ENCODE data around the gene CRACR2B.

The CRACR2B gene

GRCh38 chr11:827146-827896, 398 bp upstream of the CRACR2B start:
- DNase-seq (ENCODE audit: low spot score) = no peak

DNA sequence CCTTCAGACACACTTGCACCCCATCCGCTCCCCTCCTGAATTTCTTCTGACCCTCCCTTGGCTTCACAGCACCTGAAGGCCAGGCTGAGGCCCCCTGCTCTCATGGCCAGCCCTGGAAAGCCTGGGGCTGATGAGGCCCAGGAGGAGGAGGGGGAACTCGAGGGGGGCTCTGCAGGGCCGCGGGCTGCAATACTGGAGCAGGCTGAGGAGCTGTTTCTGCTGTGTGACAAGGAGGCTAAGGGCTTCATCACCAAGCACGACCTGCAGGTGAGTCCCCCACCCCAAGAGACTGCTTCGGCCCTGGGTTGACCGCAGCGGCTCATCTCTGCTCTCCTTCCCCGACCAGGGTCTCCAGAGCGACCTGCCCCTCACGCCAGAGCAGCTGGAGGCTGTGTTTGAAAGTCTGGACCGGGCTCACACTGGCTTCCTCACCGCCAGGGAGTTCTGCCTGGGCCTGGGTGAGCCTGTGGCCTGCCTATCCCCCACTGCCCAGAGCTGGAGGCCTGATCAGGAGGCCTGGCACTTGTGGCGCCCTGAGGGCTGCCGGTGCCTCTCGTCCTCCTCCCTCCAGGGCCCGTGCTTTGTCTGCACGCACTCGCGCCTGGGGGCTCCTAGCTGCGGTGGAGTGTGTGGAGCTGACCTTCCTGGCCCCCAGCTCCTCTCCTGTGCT, 922 bp downstream of the CRACR2B start:
- no peak for DNase-seq (ENCODE audit: low spot score)

GRCh38 chr11:829176-829846, 1.6 kb downstream of the CRACR2B start:
- DNase-seq (ENCODE audit: low spot score) = no peak

- no peak for DNase-seq (ENCODE audit: low spot score)
Measured at GRCh38 chr11:829847-830294, 2.2 kb downstream of the CRACR2B start.

- DNase-seq (ENCODE audit: low spot score) = peak; percentile 35
Measured at GRCh38 chr11:830295-831117, 2.8 kb downstream of the CRACR2B start.

GRCh38 chr11:831118-831864, 3.6 kb downstream of the CRACR2B start:
- no peak for DNase-seq (ENCODE audit: low spot score)

DNA sequence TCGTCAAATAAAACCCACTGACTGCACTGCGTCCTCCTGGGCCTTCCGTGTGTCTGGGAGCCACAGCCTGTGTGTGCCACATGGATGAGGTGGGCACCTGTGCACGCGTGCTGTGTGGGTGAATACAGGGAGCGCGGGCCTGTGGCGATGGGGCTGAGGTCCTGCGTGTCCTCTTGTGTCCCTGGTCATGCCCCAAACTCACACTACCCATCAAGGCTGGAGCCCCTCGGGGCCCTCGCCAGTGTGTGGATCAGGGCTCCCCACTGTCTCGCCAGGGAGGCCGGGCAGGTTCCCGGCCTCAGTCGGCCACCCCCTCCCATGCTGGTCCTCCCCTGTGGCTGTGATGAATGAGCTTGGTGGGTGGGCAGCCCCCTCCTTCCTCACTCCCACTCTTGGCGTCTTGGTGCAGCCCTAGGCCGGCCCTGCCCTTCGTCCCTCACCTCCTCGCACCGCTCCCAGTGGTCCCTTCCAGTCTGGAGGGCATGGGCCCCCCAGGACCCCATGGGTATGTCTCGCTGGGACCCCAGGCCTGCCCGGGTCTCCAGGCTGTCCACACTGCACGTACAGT, 4.3 kb downstream of the CRACR2B start:
- DNase-seq (ENCODE audit: low spot score) = no peak

DNA sequence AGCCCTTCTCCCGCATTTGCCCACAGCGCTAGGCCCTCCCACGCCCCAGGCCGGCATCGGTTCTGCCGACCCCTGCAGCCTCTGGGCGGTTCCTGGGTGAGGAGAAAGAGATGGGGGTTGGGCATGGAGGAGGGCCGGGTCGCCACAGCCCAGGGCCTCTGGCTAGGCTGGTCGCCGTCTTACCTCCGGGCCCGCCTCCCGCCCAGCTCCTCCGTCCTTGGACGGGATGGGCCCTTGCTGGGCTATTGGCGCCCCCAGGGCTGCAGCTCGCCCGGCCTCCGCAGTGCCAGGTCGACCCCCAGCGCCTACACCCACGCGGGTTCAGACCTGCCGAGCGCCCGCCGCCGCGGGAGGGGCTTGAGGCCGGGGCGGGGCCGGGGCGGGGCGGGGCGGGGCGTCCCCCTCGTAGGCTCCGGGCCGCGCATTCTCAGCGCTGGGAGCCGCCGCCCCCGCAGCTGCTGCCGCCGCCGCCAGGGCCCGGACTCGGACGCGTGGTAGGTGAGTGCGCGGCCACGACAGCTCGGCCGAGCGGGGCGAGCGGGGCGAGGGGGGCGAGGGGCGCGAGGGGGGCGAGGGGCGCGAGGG, 4.9 kb downstream of the CRACR2B start, which contains the start of gene CD151:
TSS of gene CD151 (plus strand) at position 424 of the 585 bp plus-strand sequence. CDS start 3,118 bp downstream, outside the sequence.
- peak; percentile 50 for DNase-seq (ENCODE audit: low spot score)

DNA sequence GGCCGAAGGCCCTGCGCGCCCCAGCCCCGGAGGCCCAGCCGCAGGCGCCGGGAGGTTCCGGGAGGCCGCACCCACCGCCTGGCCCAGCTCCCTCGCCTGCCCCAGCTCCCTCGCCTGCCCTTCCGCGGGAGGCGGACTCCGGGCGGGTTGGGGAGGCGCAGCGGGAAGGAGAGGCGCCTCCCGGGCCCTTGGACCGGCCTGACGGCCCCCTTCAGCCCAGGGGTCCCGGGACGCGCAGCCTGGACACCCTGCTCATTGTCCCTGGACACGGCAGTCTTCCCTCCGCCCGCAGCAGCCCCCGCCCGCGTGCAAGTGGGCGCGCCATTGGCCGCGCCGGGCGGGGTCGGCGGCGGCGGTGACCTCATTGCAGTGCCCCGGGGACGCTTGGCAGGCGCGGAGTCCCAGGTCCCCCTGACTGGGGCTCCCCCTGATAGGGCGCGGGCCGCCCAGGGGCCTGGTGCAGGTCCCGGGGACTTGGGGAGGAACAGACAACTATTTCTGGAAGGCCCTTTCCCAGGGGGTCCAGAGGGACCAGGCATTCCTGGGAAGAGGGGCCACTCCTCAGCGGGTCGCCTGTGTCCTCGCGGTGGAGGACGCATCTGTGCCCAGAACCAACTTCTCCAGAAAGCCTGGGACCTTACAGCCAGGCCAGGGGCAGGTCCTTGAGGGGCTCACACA, 5.5 kb downstream of the CRACR2B start:
- DNase-seq (ENCODE audit: low spot score) = no peak

- no peak for DNase-seq (ENCODE audit: low spot score)
Measured at GRCh38 chr11:833849-834311, 6.2 kb downstream of the CRACR2B start.

- DNase-seq (ENCODE audit: low spot score) = no peak
Measured at GRCh38 chr11:834371-835316, 6.9 kb downstream of the CRACR2B start.

GRCh38 chr11:836274-836673, 8.6 kb downstream of the CRACR2B start:
- no peak for DNase-seq (ENCODE audit: low spot score)

DNA sequence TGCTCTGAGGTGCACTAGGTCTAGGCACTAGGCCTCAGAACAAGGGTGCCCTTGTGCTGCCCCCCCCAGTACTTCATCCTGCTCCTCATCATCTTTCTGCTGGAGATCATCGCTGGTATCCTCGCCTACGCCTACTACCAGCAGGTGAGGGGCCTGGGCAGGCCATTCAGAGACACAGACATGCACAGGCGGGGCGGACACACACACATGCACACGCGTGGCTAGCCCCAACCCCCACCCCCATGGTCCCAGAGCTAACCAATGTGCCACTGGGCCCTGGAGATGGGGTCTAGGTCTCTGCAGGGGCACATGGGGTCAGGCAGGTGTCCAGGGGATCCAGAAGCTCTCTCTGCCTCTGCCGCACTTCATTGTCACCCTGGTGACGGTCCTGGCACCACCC, 9.0 kb downstream of the CRACR2B start:
- no peak for DNase-seq (ENCODE audit: low spot score)

DNA sequence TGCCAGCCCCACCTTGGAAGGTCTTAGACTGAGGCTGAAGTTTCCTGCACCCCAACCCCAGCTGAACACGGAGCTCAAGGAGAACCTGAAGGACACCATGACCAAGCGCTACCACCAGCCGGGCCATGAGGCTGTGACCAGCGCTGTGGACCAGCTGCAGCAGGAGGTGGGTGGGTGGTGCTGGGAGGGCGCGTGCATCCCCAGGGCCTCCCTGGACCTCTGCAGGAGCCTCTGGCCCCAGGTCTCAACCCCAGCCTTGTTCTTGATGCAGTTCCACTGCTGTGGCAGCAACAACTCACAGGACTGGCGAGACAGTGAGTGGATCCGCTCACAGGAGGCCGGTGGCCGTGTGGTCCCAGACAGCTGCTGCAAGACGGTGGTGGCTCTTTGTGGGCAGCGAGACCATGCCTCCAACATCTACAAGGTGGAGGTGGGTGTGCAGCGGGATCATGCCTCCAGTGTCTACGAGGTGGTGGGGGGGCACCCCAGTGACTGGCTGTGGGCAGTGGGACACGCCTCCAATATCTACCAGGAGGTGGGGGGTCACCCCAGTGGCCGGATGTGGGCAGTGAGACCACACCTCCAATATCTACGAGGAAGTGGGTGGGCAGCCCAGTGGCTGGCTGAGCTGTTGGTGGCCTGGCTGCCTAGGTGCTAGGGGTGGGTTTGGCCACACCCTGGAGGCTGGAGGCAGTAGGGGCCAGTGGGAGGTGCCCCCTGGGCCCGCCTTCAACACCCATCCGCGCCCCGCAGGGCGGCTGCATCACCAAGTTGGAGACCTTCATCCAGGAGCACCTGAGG, 9.7 kb downstream of the CRACR2B start:
- no peak for DNase-seq (ENCODE audit: low spot score)

DNA sequence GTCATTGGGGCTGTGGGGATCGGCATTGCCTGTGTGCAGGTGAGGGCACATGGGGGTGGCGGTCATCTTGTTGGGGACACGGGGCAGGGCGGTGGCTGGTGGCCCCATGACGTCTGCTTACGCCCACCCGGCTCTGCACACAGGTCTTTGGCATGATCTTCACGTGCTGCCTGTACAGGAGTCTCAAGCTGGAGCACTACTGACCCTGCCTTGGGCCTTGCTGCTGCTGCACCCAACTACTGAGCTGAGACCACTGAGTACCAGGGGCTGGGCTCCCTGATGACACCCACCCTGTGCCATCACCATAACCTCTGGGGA, 10.2 kb downstream of the CRACR2B start:
- no peak for DNase-seq (ENCODE audit: low spot score)

DNA sequence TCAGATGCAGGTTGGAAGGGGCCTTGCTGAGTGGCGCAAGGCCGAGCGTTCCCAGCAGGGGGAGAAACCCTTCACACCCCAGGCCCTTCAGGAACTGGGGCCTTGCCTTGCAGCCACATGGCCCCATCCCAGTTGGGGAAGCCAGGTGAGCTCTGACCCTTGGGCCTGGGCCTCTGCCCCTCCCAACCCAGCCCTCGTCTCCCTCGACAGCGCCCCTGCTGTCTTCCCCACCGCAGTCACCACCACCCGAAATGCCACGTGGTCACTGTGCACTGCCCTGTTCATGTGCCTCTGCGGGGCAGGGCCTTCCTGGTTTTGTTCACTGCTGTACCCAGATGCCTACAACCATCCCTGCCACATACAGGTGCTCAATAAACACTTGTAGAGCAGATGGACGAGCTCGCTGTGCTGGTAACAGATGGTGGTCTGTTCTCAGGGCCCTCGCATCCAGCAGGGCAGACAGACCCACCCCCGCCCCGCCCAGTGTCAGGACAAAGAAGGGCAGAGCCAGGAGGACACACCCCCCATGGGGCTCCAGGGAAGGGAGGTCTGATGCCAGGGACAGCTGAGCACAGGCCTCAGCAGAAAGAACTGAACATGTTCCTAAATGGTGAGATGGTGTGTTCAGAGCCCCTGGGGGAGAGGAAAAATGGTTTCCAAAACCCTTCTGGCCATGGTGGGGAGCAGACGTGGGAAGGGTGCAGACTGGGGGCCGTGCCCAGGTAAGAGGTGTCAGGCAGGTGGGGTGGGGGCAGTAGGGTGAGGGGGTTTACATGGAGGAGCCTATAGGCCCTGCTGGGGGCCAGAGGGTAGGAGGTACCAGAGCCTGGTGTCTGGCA, 10.9 kb downstream of the CRACR2B start:
- no peak for DNase-seq (ENCODE audit: low spot score)

DNA sequence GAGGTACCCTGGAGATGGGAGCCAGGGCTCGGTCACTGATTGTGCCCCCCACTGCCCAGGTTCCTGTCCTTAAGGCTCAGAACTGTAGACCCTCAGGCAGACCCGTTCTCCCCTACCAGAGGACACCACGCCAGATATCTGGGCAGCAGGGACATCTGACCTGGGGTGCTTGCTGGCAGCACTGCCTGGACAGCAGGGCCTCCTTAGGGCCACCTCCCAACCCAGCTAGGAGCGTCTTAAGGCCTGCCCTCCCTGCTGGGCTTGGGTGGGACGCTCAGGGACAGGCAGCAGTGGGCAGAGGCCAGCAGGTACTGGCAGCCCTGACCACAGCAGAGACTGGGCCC, 11.5 kb downstream of the CRACR2B start:
- DNase-seq (ENCODE audit: low spot score) = no peak

All from CD4-positive, alpha-beta T cell treated with Interleukin-6 at 100 ng/mL for 8 hours (primary cell).